Measurements from ENCODE around the gene CNN2. TPM values are rescaled to one million over a fixed set of nuclear protein-coding genes. Genes with fewer than 3 reads are reported as not detected.

CNN2 gene
- total and polyA plus RNA-seq, 9 donors = 60.6 to 438 (median 192) TPM

DNA sequence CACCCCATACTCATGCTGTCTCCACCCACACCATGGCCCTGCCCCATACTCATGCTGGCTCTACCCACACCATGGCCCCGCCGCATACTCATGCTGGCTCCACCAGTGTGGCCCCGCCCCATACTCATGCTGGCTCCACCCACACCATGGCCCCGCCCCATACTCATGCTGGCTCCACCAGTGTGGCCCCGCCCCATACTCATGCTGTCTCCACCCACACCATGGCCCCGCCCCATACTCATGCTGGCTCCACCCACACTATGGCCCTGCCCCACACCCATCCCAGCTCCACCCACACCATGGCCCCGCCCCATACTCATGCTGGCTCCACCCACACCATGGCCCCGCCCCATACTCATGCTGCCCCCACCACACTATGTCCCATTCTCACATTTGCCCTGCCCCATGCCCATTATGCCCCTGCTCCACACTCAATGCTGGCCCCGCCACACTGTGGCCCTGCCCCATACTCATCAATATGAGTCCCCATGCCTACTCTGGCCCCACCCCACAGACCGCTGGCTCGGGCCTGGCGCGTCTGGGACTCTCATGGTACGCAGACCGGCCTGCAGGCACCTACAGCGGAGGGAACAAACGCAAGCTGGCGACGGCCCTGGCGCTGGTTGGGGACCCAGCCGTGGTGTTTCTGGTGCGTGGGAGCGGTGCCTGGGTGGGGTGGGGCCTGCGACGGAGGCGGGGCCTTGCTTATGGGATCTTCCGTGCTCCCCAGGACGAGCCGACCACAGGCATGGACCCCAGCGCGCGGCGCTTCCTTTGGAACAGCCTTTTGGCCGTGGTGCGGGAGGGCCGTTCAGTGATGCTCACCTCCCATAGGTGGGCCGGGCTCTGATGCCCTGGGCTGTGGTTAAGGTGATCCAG, 36.9 kb downstream of the CNN2 start:
- H3K4me1 ChIP-seq (ENCODE audit: insufficient read depth) = no peaks in the 10 kb centered on the region
- no peak overlapping the region for H3K4me3 ChIP-seq
- H3K36me3 ChIP-seq = no peaks in the 10 kb centered on the region
- TF ChIP-seq EP300 (IDR thresholded peaks at IDR 0.05) = no peak
- TF ChIP-seq POLR2A (IDR thresholded peaks at IDR 0.05) = no peak
- TF ChIP-seq CTCF (IDR thresholded peaks at IDR 0.05) = no peak
- WGBS, 3 donors = 67 to 90% (median 83%) methylated on average over 37 of the region's 37 CpGs
- intact Hi-C loops (cut with DNase I) = no loop called here
- H3K27me3 ChIP-seq = peaks cover 12% of the 10 kb centered on the region
- peaks cover 4% of the 10 kb centered on the region in 2 donors for H3K9me3 ChIP-seq
- H3K27ac ChIP-seq = no peak overlapping the region
- peak in 1 of 5 donors; percentile 21 for DNase-seq

DNA sequence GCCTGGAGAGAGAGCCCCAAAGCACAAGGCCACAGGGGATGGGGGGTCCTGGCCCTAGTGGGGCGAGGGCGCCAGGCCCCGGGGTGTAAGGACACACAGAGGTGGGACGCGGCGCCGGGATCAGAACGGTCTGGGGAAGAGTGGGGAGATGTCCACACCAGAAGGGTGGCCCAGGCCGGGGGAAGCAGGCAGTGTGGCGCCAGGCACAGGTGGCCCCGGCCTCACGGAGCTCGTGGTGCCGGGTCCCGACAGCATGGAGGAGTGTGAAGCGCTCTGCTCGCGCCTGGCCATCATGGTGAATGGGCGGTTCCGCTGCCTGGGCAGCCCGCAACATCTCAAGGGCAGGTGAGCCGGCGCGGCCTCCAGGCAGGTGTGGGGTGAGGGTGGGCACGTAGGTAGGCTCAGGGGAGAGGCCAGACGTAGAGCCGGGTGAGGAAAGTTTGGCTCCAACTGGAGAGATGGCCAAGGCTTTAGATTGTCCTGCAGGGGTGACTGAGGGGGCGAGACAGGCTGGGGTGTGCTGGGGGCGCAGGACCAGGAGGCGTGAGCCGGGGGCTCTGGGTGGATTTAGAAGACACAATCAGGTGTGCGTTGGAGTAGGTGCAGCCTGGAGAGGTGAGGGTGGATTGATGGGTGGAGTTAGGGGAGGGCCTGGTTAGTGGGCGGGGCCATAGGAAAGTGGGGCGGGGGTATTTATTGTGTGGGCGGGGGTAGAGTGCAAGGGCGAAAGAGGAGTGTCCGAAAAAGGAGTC, 37.7 kb downstream of the CNN2 start:
- TF ChIP-seq POLR2A (IDR thresholded peaks at IDR 0.05) = no peak
- TF ChIP-seq EP300 (IDR thresholded peaks at IDR 0.05) = no peak
- TF ChIP-seq CTCF (IDR thresholded peaks at IDR 0.05) = no peak
- Histone ChIP-seq H3K27me3 (peaks cover 15% of the 10 kb centered on the region), H3K27ac (no peak overlapping the region), H3K4me3 (no peak overlapping the region), H3K36me3 (no peaks in the 10 kb centered on the region), H3K4me1 (ENCODE audit: insufficient read depth) (no peaks in the 10 kb centered on the region), H3K9me3 (no peaks in the 10 kb centered on the region)
- intact Hi-C loops (cut with DNase I) = no loop called here
- WGBS, 3 donors = 54 to 83% (median 68%) methylated on average over 37 of the region's 37 CpGs
- DNase-seq = peak in 1 of 5 donors; percentile 22

DNA sequence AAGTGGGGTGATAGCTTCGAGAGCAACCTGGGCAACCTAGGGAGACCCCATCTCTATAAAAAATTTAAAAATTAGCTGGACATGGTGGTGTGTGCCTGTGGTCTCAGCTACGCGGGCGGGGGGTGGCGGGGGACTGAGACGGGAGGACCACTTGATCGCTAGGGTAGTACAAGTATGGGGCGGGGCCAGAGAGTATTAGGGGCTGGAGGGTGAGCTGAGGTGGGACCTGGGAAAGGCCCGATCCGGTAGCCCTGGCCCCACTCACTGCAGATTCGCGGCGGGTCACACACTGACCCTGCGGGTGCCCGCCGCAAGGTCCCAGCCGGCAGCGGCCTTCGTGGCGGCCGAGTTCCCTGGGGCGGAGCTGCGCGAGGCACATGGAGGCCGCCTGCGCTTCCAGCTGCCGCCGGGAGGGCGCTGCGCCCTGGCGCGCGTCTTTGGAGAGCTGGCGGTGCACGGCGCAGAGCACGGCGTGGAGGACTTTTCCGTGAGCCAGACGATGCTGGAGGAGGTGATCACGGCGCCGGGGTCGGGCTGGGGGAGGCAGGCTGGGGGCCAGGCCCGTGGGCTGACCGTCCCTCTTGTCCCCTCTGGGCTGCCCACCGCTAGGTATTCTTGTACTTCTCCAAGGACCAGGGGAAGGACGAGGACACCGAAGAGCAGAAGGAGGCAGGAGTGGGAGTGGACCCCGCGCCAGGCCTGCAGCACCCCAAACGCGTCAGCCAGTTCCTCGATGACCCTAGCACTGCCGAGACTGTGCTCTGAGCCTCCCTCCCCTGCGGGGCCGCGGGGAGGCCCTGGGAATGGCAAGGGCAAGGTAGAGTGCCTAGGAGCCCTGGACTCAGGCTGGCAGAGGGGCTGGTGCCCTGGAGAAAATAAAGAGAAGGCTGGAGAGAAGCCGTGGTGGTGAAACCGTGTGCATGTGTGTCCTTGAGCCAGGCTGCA, 38.5 kb downstream of the CNN2 start:
- no peaks in the 10 kb centered on the region for H3K9me3 ChIP-seq
- H3K27me3 ChIP-seq = peaks cover 15% of the 10 kb centered on the region
- no peaks in the 10 kb centered on the region for H3K36me3 ChIP-seq
- H3K4me1 ChIP-seq (ENCODE audit: insufficient read depth) = no peaks in the 10 kb centered on the region
- H3K27ac ChIP-seq = no peak overlapping the region
- H3K4me3 ChIP-seq = no peak overlapping the region
- DNase-seq = peak in 2 of 5 donors; percentile 56 to 73
- intact Hi-C loops (cut with DNase I) = no loop called here
- peak in 2 of 3 donors; percentile 55 to 60 for TF ChIP-seq CTCF (IDR thresholded peaks at IDR 0.05)
- TF ChIP-seq EP300 (IDR thresholded peaks at IDR 0.05) = no peak
- no peak for TF ChIP-seq POLR2A (IDR thresholded peaks at IDR 0.05)
- WGBS, 3 donors = 5 to 11% (median 6%) methylated on average over 46 to 60 of the region's 60 CpGs

- Histone ChIP-seq H3K36me3 (no peaks in the 10 kb centered on the region), H3K4me1 (ENCODE audit: insufficient read depth) (no peaks in the 10 kb centered on the region), H3K9me3 (no peaks in the 10 kb centered on the region), H3K27ac (no peak overlapping the region), H3K27me3 (peaks cover 15% of the 10 kb centered on the region), H3K4me3 (no peak overlapping the region)
- TF ChIP-seq POLR2A (IDR thresholded peaks at IDR 0.05) = no peak
- DNase-seq = peak in 1 of 5 donors; percentile 26
- WGBS, 3 donors = 41 to 54% (median 52%) methylated on average over 17 of the region's 17 CpGs
- intact Hi-C loops (cut with DNase I) = no loop called here
Measured at GRCh38 chr19:1065606-1066109, 39.2 kb downstream of the CNN2 start.

All from ovary (tissue), 9 donors.